H1 (cell line): Measurements from ENCODE around the gene EN2. TPM values are rescaled to one million over a fixed set of nuclear protein-coding genes. Genes with fewer than 3 reads are reported as not detected.

ENCODE experiments used
- BCL11A ChIP-seq, 2 experiments: IDR thresholded peaks; one replicate each; pipeline ENCODE4 v1.6.1; 2011; ENCODE audit warnings: low read depth in 2 of 2, low read length in 2 of 2, mild to moderate bottlenecking in 2 of 2
- CEBPB ChIP-seq: IDR thresholded peaks from 2 replicates; pipeline ENCODE4 v1.6.1; 2012; ENCODE audit warnings: low read depth, low read length
- MAX ChIP-seq: IDR thresholded peaks from 2 replicates; pipeline ENCODE4 v1.6.1; 2012; ENCODE audit warnings: inconsistent platforms
- PHF8 ChIP-seq: fragments of 200-600 bp; sonication (generic); conservative IDR thresholded peaks from 2 replicates; pipeline ENCODE4 v1.7.1; 2012; ENCODE audit warnings: low read depth, mild to moderate bottlenecking, inconsistent platforms, low read length, moderate library complexity
- POLR2AphosphoS5 ChIP-seq: IDR thresholded peaks from 2 replicates; pipeline ENCODE4 v1.6.1; 2011; ENCODE audit warnings: low read depth, low read length
- RAD21 ChIP-seq, 2 experiments: IDR thresholded peaks in 1 of 2; conservative IDR thresholded peaks in 1 of 2; 2 replicates each; pipeline ENCODE4 v1.6.1; 2011; ENCODE audit warnings: low read depth in 2 of 2, low read length in 2 of 2, improper control_type of control experiment in 1 of 2, inconsistent platforms in 1 of 2, mild to moderate bottlenecking in 1 of 2, moderate library complexity in 1 of 2
- polyA plus RNA-seq, 7 experiments: library from polyadenylated mRNA; depleted of rRNA in 3 of 7; stranded (reverse) in 5 of 7; unstranded in 2 of 7; fragments of >200 nt in 5 of 7; fragments of 200-250 nt in 2 of 7; gene quantifications; 1 replicate in 5 of 7; 2 replicates in 1 of 7; 4 replicates in 1 of 7; pipeline versions ENCODE4 v1.2.1 to v1.2.3, GENCODE V29; 2011 to 2013; ENCODE audit warnings: missing spikeins in 2 of 7, mixed read lengths in 2 of 7
- total RNA-seq: library from RNA; stranded (reverse); fragmentation: NEBNext Ultra II Directional; extraction: Animal tissue kit (Norgen Biotek cat#: 25700); gene quantifications from 2 replicates; pipeline ENCODE4 v1.2.1, GENCODE V29; 2021

EN2 gene
- total and polyA plus RNA-seq, 2 of the 8 experiments (the other 6 are each of a cell fraction or from before 2014, with no cell fraction given) = not detected

- TF ChIP-seq RAD21 (IDR thresholded peaks at IDR 0.05 in 1 of 2, conservative IDR thresholded peaks at IDR 0.05 in 1 of 2; ENCODE audit: low read depth in 2 of 2, low read length in 2 of 2) (no peak), BCL11A (IDR thresholded peaks at IDR 0.05; ENCODE audit: low read depth in 2 of 2, low read length in 2 of 2) (no peak), MAX (no peak), POLR2AphosphoS5 (no peak), CEBPB (no peak), PHF8 (no peak)
Measured at GRCh38 chr7:155495440-155496248, 37.7 kb downstream of the EN2 start (continued).
